HG03460 (cell line): ENCODE results near the gene FFAR1.
"Not testable (repeated sequence)": the region's sequence is repeated elsewhere in the genome, so short reads cannot be mapped to it uniquely, and the experiment has no call there.

Source experiments
- ATAC-seq: cut with Tn5 transposase; IDR thresholded peaks from one replicate; pipeline ENCODE4 v1.9.1; 2021; ENCODE audit not compliant: unreplicated experiment

The FFAR1 gene

DNA sequence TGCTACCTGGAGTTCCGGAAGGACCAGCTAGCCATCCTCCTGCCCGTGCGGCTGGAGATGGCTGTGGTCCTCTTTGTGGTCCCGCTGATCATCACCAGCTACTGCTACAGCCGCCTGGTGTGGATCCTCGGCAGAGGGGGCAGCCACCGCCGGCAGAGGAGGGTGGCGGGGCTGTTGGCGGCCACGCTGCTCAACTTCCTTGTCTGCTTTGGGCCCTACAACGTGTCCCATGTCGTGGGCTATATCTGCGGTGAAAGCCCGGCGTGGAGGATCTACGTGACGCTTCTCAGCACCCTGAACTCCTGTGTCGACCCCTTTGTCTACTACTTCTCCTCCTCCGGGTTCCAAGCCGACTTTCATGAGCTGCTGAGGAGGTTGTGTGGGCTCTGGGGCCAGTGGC lies 11.7 kb downstream of the FFAR1 start:
- ATAC-seq, result not testable (repeated sequence)

DNA sequence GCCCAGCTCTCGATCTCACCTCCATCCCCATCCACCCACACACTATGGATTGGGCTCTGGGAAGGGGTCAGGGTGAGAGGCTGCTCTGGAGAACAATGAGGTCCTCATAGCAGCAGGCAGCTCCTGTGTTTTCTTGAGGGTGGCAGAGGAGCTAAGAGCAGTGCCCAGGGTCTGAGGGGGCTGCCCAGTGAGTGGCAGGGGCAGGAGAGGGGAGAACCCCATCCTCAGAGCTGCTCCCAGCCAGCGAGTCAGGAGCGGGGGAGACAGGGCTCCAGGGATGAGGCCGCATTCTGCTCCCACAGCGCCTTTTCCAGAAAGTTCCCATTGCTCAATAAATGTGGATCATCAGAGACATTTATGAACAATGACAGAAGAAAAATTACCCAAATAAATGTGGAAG lies 12.4 kb downstream of the FFAR1 start:
- ATAC-seq, result not testable (repeated sequence)

DNA sequence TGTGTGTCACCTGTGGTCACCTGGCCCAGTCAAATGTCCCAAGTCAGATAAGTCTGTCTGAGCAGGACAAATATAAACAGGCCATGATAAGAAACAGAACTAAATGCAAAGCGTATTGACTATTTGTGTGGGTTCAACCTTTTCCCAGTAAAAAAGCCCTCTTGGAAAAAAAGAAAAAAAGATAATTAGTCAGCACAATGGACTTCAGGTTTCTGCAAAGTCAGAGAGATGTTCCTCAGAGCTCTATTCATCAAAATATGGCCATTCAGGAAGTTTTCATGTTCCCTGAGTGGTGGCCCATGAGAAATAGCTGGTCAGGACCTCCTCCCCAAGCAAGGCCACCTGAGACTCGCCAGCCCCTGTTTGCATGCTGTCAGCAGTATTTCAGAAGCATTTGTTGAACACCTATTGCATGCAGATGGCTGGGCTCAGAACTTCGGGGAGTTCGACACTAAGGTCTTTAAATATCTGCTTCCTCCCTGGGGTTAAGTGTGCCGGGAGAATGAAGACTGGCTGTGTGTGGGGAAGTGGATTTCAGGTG lies 13.2 kb downstream of the FFAR1 start:
- ATAC-seq, result no peak

DNA sequence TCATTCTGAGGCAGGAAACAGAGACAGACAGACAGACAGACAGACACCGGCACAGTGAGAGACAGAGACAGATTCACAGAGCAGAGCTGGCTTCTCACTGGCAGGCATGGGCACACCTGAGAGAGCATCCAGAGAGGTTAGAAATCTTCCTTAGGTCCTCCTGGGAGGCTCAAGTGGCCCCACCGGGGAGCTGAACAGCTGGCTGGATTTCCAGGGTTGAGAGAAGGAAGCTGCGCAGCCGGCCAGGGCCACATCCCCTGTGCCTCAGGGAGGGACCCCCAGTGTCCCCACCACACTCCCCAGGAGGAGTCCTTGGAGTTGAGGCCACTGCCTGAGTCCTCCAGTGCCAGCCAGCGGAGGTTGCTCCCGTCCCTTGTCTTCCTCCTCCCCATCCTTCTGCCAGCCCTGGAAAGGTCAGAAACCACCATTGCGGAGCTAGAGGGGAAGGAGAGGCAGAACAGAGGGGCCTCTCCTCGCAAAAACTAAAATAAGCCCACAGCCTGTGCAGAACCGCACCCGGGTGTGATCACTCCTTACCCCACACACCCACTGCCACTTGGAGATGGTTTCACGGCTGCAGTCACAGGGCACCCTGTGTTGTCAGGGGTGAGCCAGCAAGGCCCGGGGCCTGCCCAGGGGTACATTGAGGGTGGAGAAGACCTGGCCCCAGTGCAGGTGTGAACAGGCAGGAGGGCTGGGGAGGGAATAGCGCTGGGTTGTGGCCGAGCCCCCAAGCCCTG lies 14.7 kb downstream of the FFAR1 start:
- no peak for ATAC-seq

DNA sequence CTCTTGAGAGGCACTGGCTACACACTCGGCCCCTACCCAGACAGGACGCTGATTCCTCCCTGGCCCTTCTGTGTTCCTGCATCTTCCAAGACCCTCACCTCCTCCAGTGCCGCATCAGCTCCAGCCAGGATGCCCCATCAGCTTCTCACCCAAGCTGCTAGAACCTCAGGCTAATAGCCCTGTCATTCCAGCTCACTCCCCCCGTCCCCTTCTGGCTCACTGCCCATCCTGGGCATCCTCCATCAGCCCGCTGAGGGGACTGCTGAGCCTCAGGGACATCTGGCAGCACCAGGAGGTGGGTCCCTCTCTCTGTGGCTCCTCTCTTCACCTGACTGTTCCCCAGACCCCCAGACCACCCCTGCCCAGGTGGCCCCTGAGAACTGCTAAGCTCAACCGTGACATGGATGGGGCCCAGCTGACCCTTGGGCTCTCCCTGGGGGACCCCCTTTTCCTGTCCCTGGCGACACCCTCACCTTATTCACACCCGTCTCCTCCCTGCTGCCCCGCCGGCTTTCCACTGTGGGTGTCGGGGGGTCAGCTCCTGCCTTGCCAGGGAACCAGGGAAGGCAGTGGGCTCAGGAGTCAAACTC lies 15.4 kb downstream of the FFAR1 start:
- ATAC-seq, result no peak

DNA sequence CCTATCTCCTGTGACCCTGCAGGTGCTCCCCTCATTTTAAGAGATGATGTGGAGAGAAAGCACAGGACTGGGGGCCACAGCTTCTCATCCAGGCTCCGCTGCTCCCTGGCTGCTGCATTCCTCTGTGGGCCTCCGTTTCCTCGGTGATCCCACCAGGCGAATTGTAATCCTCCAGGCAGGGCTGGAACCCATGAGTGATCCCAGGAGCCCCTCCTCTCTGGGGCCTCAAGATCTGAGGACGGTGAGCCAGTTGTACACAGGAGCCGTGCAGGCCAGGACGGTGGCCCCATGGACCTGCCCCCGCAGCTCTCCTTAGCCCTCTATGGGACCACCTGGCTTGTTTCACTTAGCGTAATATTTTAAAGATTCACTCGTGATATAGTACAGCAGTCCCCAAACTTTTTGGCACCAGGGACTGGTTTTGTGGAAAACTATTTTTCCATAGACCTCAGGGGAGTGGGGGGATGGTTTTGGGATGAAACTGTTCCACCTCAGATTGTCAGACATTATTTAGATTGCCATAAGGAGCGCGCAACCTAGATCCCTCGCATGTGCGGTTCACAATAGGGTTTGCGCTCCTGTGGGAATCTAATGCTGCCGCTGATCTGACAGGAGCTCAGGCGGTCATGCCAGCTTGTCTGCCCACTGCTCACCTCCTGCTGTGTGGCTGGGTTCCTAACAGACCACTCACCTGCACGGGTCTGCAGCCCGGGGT lies 16.2 kb downstream of the FFAR1 start:
- no peak for ATAC-seq

DNA sequence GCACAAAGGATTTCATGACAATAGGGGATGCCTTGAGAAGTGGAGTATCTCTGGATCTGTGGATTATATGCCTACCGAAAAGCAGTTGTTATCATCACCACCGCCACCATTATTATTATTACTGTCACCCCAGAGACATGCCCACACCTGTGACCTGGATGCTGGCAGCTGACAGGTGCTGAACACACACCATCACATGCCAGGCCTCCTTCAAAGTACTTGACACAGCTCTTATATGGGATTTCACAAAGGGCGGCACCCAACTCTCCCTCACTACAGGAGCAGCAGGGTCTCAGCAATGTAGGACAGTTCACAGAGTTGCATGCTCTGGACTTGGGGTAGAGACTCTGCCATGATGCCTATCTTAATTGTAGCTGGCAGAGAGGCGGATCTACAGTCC lies 17.6 kb downstream of the FFAR1 start:
- no peak for ATAC-seq

DNA sequence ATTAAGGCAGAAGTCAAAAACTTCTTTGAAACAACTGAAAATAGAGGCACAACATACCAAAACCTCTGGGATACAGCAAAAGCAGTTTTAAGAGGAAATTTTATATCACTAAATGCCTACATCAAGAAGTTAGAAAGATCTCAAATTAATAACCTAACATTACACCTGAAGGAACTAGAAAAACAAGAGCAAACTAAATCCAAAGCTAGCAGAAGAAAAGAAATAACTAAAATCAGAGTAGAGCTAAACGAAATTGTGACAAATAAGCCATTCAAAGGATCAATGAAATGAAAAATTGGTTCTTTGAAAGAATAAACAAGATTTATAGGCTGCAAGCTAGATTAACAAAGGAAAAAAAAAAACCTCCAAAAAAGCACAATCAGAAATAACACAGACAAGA lies 20.7 kb downstream of the FFAR1 start:
- no peak for ATAC-seq

DNA sequence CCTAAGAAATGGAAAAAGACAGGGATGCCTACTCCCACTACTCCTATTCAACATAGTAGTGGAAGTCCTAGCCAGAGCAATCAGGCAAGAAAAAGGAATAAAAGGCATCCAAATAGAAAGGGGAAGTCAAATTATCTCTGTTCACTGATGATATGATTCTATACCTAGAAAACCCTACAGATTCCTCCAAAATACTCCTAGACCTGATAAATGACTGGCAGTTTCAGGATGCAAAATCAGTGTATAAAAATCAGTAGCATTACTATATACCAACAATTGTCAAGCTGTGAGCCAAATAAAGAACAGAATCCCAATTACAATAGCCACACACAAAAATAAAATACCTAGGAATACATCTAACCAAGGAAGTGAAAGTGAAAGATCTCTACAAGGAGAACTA lies 21.8 kb downstream of the FFAR1 start:
- no peak for ATAC-seq

DNA sequence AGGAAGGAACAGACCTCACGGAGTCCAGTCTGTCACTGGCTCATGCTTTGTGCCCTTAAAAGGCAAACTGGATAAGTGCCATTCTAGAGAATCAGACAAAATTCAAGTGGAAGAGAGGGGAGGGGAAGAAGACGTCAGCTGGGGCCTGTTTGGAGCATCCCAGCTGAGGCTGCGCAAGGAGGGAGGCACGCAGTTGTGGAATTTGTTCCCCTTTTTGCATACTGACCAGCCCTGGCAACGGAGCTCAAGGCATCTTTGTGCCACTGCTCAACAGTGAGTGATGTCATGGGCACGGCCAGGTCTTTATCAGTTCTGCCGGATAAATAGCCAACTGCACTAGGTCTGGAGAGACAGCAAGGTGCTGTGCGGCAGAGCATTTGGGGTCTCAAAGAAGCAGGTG lies 23.0 kb downstream of the FFAR1 start, which contains the start of gene GPR42:
Gene GPR42, plus strand, starts transcription at position 347 of the 400 bp plus-strand sequence. CDS start 292 bp downstream, outside the sequence.
- ATAC-seq, result no peak

DNA sequence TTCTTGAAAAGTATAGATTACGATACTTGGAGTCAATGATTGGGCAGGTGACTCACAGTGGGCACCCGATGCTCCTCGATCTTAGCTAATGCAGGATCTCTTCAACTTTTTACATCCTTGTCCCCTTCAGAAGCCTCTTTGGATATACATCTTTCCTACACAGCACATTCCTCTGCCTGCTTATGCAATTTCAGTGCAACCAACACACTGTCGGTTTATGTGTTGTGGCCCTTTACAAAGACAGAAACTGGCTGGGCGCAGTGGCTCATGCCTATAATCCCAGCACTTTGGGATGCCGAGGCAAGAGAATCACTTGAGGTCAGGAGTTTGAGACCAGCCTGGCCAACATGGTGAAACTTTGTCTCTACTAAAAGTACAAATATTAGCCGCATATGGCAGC lies 25.8 kb downstream of the FFAR1 start:
- ATAC-seq, result no peak

DNA sequence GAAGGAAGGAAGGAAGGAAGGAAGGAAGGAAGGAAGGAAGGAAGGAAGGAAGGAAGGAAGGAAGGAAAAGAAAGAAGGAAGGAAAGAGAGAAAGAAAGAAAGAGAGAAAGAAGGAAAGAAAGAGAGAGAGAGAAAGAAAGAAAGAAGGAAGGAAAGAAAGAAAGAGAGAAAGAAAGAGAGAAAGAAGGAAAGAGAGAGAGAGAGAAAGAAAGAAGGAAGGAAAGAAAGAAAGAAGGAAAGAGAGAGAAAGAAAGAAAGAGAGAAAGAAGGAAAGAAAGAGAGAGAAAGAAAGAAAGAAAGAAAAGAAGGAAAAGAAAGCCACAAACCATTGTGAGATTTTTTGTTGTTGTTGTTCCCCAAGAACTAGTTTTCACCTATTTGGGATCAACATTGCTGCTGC lies 26.3 kb downstream of the FFAR1 start:
- ATAC-seq, result not testable (repeated sequence)

DNA sequence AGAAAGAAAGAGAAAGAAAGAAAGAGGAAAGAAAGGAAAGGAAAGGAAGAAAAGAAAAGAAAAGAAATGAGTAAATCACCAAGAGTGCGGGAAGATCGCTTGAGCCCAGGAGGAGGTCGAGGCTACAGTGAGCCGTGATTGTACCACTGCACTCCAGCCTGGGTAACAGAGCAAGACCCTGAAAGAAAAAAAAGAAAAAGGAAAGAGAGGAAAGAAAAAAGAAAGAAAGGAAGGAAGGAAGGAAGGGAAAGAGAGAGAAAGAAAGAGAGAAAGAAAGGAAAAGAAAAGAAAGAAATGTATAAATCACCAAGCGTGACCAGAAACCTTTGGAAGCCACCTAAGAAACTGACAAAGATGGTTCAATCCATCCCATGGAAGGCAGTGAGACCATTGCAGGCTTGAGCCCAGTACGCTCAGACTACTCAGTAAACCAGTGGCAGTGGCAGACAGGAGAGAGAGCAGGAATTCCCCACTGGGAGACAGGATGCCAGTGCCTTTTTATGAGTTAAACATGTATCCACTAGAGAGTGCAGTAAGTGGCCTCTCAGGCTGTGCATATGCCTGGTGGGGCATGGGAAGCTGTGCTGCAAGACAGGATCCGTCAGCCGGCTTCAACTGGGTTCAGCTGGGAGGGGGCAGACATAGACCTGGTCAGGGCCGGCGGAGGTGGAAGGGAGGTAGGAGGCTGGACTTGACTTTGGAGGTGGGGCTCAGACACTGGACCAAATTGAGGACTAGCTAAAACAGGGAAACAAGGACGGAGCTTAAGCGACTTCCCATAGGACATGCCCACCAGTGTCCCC lies 28.0 kb downstream of the FFAR1 start:
- no peak for ATAC-seq

DNA sequence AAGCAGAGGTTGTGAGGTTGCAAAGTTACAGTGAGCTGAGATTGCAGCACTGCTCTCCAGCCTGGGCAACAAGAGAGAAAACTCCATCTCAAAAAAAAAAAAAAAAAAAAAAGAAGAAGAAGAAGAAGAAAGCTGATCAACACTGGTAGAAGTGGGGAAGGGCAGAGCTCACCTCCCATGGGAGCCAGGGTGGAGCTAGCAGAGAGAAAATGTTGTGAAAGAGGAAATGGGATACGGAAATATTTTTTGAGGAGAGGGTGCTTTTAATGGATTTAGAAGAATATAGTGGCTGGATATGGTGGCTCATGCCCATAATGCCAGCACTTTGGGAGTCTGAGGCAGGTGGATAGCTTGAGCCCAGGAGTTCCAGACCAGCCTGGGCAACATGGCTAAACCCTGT lies 30.0 kb downstream of the FFAR1 start:
- ATAC-seq, result no peak

DNA sequence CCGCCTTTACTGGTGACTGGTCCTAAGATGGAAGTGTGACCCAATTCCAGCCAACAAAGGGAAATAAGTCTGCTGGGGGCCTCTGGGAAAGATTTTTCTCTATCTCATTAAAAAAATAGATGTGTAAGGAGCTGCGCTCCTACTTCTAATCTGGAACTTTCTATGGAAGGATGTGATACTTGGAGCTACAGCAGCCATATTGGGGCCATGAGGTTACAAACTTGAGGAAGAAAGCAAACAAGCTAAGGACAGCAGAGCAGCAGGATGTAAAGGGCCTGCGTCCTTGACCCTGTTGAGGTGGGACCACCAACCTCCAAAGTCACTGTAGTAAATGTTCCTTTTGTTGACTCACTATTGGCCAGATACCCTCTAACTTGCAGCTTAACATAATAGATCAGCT lies 30.7 kb downstream of the FFAR1 start:
- no peak for ATAC-seq

DNA sequence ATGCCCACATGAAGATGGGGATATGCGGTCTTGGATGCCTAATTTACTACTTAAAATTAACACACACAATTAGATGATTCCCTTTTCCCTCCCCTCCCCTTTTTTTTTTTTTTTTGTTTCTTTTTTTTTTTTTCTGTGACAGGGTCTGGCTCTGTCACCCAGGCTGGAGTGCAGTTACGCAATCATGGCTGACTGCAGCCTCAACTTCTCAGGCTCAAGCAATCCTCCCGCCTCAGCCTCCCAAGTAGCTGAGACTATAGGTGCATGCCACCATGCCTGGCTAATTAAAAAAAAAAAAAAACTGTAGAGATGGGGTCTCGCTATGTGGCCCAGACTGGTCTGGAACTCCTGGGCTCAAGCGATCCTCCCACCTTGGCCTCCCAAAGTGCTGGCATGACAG lies 31.8 kb downstream of the FFAR1 start:
- not testable (repeated sequence) for ATAC-seq

DNA sequence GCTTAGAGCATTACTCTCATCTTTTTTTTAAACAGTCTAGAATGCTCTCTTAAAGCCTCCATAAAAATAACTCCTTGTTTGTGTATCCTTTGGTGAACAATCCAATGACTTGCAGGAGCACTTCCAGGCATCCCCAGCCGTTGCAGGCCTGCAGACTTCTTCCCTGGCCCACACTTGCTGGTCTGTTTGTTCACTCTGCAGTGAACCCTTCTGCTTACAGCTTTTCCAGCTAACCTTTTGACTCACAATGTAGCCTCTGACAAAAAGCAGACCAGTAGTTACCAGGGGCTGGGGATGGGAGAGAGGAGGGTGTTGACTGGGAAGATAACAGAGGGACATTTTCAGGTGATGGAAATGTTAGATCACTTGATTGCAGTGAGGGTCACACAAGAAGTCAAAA lies 32.3 kb downstream of the FFAR1 start:
- no peak for ATAC-seq

DNA sequence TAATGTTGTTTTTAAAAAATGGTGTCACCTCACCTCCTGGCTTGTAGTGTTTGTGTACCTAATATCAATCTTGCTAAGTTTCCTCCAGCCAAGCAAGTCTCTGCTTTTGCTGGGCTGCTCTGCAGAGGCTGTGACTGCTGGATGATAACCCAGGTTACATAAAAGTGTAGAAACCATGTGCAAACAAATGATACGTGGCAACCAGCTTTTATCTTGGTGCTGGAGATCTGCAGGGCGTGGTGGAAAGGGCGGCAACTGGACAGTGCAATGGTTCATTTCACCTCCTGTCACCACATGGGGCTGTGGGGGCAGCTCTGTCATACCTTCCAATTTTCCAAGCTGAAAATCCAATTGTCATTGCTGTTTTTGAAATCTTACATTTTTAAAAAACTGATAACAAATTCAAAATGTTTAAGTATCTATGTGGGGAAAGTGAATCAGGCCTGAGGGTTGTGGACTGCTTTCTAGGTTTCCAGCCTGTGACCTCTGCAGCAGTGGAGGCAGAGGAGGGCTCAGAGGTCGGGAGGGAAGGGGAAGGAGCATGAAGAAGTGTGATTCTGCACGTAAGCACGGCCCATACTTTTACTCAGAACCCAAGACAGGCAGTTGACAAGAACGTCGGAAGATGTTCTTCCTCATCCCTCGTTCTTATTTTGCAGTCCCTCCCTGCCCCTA lies 32.9 kb downstream of the FFAR1 start:
- no peak for ATAC-seq

DNA sequence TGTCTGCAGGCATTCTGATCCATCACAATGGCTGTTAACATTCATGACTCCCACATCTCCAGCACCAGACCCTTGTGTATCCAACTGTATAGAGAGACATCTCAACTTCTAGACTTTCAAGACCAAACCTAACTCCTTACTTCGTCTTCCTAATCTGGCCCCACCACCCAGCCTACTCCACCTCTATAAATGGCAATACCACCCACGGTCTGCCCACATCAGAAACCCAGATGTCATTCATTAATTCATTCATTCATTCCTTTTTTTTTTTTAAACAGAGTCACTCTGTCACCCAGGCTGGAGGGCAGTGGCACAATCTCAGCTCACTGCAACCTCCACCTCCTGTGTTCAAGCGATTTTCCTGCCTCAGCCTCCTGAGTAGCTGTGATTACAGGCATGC lies 33.6 kb downstream of the FFAR1 start:
- ATAC-seq, result no peak

DNA sequence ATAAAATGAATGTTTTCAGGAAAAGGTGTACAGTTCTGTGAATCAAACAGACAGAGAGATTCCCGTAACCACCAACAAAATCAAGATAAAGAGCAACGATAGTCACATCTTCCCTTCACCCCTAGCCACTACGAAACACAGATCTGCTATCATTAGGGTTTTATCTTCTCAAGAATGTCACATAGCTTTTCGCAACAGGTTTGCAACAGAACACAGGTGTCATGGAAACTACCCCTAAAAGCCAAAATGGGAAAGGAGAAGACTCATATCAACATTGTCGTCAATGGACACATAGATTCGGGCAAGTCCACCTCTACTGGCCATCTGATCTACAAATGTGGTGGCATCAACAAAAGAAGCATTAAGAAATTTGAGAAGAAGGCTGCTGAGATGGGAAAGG lies 34.2 kb downstream of the FFAR1 start:
- no peak for ATAC-seq

DNA sequence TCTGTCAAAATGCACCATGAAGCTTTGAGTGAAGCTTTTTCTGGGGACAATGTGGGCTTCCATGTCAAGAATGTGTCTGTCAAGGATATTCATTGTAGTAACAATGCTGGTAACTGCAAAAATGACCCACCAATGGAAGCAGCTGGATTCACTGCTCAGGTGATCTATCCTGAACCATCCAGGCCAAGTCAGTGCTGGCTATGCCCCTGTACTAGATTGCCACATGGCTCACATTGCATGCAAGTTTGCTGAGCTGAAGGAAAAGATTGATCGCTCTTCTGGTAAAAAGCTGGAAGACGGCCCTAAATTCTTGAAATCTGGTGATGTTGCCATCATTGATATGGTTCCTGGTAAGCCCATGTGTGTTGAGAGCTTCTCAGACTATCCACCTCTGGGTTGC lies 35.8 kb downstream of the FFAR1 start:
- no peak for ATAC-seq
